Muscle of leg (tissue), 11 donors: Measurements from ENCODE around the gene SP5. TPM values are rescaled to one million over a fixed set of nuclear protein-coding genes. Genes with fewer than 3 reads are reported as not detected.

ENCODE experiments used
- DNase-seq: peaks from one replicate; pipeline ENCODE4 v3.0.0; 2013
- H3K27ac ChIP-seq: one replicate; pipeline ENCODE4 v1.5.1; 2013; ENCODE audit warnings: mild to moderate bottlenecking, low read length, control low read depth
- H3K27me3 ChIP-seq: one replicate; pipeline ENCODE4 v1.6.1; 2013; ENCODE audit warnings: low read length; ENCODE audit not compliant: control insufficient read depth, insufficient read depth
- H3K36me3 ChIP-seq: one replicate; pipeline ENCODE4 v1.6.1; 2013; ENCODE audit warnings: low read length; ENCODE audit not compliant: control insufficient read depth, insufficient read depth
- H3K4me1 ChIP-seq: one replicate; pipeline ENCODE4 v1.6.1; 2013; ENCODE audit warnings: low read length; ENCODE audit not compliant: control insufficient read depth, insufficient read depth
- H3K4me3 ChIP-seq: one replicate; pipeline ENCODE4 v1.5.1; 2013; ENCODE audit warnings: low read length, control low read depth
- H3K9me3 ChIP-seq: replicated peaks from 2 replicates; pipeline ENCODE4 v1.6.1; 2013; ENCODE audit warnings: low read depth, low read length; ENCODE audit not compliant: control insufficient read depth
- WGBS: methylation state at CpG from one replicate; pipeline ENCODE4 v1.1.5; 2013; ENCODE audit warnings: missing lambda C conversion rate; ENCODE audit not compliant: insufficient coverage; 5-methylcytosine and 5-hydroxymethylcytosine counted together
- polyA plus RNA-seq, 8 donors: library from polyadenylated mRNA; unstranded; fragments of 120-200 nt; gene quantifications; one replicate each; pipeline versions ENCODE4 v1.2.1 to v1.2.3, GENCODE V29; 2013; ENCODE audit warnings: inconsistent platforms in 1 of 8, low replicate concordance in 1 of 8; ENCODE audit not compliant: insufficient read length in 8 of 8, insufficient read depth in 1 of 8
- total RNA-seq: library from RNA; stranded (reverse); fragments of 120-200 nt; gene quantifications from one replicate; pipeline ENCODE4 v1.2.4, GENCODE V29; 2013

SP5 gene
- total and polyA plus RNA-seq, 9 donors: 1.3 to 8.7 (median 3.7) TPM

GRCh38 chr2:170681311-170681710, 33.8 kb upstream of the SP5 start:
- Histone ChIP-seq H3K36me3 (no peaks in the 10 kb centered on the region), H3K4me3 (no peak overlapping the region), H3K27me3 (no peaks in the 10 kb centered on the region), H3K27ac (no peak overlapping the region), H3K9me3 (no peaks in the 10 kb centered on the region), H3K4me1 (peaks cover 8% of the 10 kb centered on the region)
- DNase-seq: peak; percentile 50
- no CpG with 5 or more reads among the region's 1 CpG for WGBS

- Histone ChIP-seq H3K27me3 (no peaks in the 10 kb centered on the region), H3K9me3 (no peaks in the 10 kb centered on the region), H3K4me3 (no peak overlapping the region), H3K36me3 (no peaks in the 10 kb centered on the region), H3K4me1 (peaks cover 5% of the 10 kb centered on the region), H3K27ac (no peak overlapping the region)
- WGBS: no CpG with 5 or more reads among the region's 4 CpGs
- no peak for DNase-seq
Measured at GRCh38 chr2:170685591-170685990, 29.5 kb upstream of the SP5 start.

DNA sequence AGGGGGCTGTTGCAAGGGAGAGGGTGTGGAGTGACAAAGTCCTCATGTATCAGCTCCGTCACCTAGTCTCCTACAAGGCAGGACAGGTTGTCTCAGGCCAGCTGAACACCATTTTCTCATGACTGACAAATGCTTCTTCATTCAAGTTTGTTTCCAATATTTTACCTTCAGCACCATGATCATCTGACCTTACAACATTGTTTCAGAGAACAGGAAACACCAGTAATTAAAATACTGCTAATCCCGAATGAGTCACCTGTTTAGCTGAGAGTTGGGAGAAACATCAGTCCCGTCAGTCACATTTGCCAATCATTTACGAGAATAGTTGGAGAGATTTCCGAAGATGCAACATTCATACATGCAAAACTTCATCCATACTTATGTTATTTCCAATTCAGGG, 25.7 kb upstream of the SP5 start:
- WGBS: 90% methylated on average over 2 of the region's 5 CpGs
- no peak for DNase-seq
- H3K36me3 ChIP-seq: no peaks in the 10 kb centered on the region
- H3K4me1 ChIP-seq: peaks cover 8% of the 10 kb centered on the region
- H3K27me3 ChIP-seq: no peaks in the 10 kb centered on the region
- H3K9me3 ChIP-seq: no peaks in the 10 kb centered on the region
- H3K27ac ChIP-seq: no peak overlapping the region
- no peak overlapping the region for H3K4me3 ChIP-seq

DNA sequence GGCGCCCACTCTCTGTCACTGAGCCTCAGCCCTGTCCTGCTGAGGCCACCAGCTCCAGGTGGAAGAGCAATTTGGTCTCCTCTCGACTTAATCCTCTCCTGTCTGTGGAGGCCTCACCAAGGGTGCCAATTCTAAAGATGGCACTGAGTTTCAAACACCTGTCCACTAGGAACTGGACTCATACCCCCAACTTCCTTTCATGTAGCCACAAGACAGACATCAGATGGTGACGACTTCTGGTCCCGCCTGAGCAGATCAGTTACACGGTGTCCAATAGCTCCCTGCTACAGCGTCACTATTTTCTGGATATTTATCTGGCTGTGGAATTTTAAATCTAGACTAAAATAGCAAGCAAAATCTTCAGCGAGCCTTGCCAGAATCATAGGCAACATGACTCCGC, 24.5 kb upstream of the SP5 start:
- peak overlapping the region; percentile 6 for H3K27ac ChIP-seq
- peaks cover 3% of the 10 kb centered on the region for H3K27me3 ChIP-seq
- 39% methylated on average over 3 of the region's 8 CpGs for WGBS
- peaks cover 17% of the 10 kb centered on the region for H3K4me1 ChIP-seq
- peak; percentile 49 for DNase-seq
- no peaks in the 10 kb centered on the region for H3K36me3 ChIP-seq
- no peaks in the 10 kb centered on the region for H3K9me3 ChIP-seq
- H3K4me3 ChIP-seq: no peak overlapping the region

- Histone ChIP-seq H3K4me3 (no peak overlapping the region), H3K4me1 (peaks cover 23% of the 10 kb centered on the region), H3K27ac (no peak overlapping the region), H3K27me3 (peaks cover 3% of the 10 kb centered on the region), H3K9me3 (no peaks in the 10 kb centered on the region), H3K36me3 (no peaks in the 10 kb centered on the region)
- DNase-seq: no peak
- 36% methylated on average over 5 of the region's 11 CpGs for WGBS
Measured at GRCh38 chr2:170694316-170694715, 20.8 kb upstream of the SP5 start.

DNA sequence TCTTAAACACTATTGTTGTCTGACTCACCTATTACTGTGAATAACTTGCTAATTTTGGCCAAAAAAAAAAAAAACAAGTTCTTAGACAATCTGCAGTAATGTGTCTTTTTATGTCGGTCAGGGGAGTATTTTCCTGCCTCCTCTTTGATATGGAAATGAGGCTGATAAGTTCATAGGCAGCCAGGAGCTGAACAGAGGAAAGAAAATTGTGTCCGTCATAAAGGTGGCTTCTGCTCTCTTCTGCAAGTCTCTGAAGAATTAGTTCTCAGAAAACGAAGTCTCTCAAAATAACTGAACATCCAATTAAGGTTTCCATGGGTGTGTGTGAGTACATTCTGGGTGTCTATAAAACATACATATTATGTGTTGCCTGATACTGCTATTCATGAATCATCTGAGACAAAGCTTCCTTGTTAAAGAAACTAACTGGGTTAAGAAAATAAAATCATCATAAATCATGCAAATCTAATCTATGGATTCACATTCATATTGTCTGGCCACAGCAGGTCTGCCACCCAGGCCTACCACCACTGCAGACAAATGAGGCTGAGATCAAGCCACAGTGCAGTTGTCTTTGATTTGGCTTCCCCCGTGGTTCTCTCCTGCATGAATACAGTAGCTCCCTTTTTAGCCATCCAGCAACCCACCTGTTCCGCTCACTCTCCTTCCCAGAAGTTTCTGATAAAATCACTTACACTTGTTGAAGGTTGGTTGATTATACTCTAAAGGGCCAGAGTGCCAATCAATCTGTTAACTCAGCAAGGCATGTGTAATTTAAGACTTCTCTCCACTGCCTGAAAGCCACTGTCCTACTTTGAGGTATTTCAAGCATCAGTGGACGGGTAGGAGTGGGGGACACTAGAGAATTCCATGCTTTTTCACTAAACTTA, 19.4 kb upstream of the SP5 start:
- Histone ChIP-seq H3K4me3 (no peak overlapping the region), H3K4me1 (peaks cover 19% of the 10 kb centered on the region), H3K36me3 (no peaks in the 10 kb centered on the region), H3K27me3 (peaks cover 3% of the 10 kb centered on the region), H3K27ac (peak overlapping the region; percentile 29), H3K9me3 (no peaks in the 10 kb centered on the region)
- whole genome bisulfite sequencing: 40% methylated on average over 1 of the region's 6 CpGs
- DNase-seq: peak; percentile 18

DNA sequence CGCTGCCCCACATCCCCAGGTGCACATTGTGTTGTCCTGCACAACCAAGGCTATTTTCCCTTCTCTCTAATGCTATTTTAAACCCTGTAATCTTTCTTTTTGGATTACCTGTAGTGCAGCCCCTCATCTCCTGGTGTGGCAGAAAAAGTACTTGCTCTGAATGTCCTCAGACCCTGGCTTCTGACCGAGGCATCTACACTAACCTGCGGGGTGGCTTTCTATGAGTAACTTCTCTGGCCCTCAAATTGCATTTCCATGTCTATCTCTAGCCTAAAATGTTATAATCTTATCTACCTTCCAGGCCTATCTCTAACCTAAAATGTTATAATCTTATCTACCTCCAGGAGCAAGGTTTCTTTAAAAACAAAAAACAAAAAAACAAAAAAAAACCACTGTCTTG, 18.2 kb upstream of the SP5 start:
- H3K27me3 ChIP-seq: peaks cover 3% of the 10 kb centered on the region
- no peak overlapping the region for H3K27ac ChIP-seq
- H3K4me1 ChIP-seq: peaks cover 15% of the 10 kb centered on the region
- H3K4me3 ChIP-seq: no peak overlapping the region
- 72% methylated on average over 3 of the region's 3 CpGs for WGBS
- DNase-seq: no peak
- H3K36me3 ChIP-seq: no peaks in the 10 kb centered on the region
- H3K9me3 ChIP-seq: no peaks in the 10 kb centered on the region

DNA sequence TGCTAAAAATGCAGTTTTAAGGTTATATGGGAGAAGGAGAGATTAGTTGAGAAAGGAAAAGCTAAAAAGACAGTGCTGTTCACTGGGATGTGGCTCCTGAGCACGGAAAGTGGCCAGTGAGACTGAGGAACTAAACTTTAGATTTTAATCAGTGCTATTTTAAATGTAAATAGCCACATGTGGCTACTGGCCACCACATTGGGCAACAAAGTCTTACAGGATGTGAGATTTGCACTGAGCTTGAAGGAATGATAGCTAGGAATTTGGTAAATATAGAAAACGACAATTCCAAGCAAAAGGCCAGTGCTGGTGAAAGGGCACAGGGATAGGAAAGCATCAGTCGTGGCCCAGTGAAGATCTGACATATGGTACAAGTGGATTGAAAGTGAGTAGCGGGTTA, 14.1 kb upstream of the SP5 start:
- Histone ChIP-seq H3K4me3 (no peak overlapping the region), H3K27me3 (peaks cover 6% of the 10 kb centered on the region), H3K36me3 (no peaks in the 10 kb centered on the region), H3K27ac (no peak overlapping the region), H3K9me3 (no peaks in the 10 kb centered on the region), H3K4me1 (peaks cover 3% of the 10 kb centered on the region)
- DNase-seq: no peak
- WGBS: 77% methylated on average over 2 of the region's 4 CpGs

GRCh38 chr2:170703776-170704476, 11.2 kb upstream of the SP5 start:
- Histone ChIP-seq H3K36me3 (no peaks in the 10 kb centered on the region), H3K4me1 (no peaks in the 10 kb centered on the region), H3K27me3 (peaks cover 25% of the 10 kb centered on the region), H3K4me3 (no peak overlapping the region), H3K27ac (no peak overlapping the region), H3K9me3 (no peaks in the 10 kb centered on the region)
- no peak for DNase-seq
- 79% methylated on average over 2 of the region's 4 CpGs for WGBS
